GM21619 (cell line): ENCODE measurements around the gene CCNI2.
A peak's percentile ranks its signal among the peaks of the same experiment; 100 is the strongest.

Experiments
- ATAC-seq: cut with Tn5 transposase; IDR thresholded peaks from one replicate; pipeline ENCODE4 v1.9.1; 2021; ENCODE audit not compliant: unreplicated experiment

The CCNI2 gene

GRCh38 chr5:132746954-132747615 lies at the start of gene CCNI2:
CCNI2 (plus strand) TSS chr5:132747426; CDS start chr5:132747496, 70 bp downstream.
- peak; percentile 29 for ATAC-seq

DNA sequence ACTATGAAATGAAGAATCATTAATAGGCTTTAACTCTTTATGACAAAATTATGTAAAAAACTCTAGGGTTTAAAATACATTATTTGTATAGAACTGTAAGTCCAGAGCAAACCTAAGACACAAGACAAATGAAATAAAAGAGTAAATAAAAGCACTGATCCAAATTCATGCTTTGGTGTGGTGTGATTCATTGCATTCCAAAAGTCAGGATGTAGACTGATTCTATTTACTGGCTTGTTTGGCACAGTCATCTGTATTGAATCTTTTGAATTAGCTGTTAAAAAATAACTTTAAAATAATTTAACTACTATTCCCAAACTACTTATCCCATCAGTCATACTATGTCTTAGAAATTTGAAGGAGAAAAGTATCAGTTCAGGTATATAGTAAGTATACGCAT lies 42.4 kb upstream of the CCNI2 start:
- ATAC-seq: no peak

GRCh38 chr5:132708645-132709044 lies 38.6 kb upstream of the CCNI2 start:
- no peak for ATAC-seq

DNA sequence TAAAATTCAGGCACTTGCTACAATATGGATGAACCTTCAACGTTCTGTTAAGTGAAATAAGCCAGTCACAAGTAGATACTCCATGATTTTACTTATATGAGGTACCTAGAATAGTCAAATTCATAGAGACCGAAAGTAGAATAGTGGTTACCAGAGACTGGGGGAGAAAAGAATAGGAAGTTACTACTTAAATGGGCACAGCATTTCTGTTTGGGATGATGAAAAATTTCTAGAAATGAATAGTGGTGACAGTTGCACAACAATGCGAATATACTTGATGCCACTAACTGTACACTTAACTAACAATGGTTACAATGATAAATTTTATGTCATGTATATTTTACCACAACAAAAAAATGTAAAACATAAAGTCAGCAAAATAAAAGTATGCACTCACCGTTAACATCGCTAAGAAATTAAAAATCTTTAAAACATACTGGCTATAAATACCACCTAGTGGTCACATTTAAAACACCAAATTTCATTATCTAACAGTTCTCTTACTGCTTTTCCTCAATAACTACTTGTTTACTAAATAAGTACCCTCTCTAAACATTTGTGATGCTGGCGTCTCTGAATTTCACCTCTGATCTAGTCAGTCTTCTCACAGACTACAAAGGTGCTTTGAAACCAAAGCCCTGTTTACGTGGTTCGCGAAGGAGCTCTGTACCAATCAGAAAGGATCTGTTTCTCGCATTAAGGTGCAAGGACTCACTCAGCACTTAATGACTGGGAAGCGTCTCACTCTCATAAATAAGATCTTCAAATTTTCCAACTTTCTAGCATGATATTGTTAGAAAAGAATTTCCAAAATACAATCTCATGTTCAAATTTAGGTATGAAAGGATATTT lies 32.5 kb upstream of the CCNI2 start:
- ATAC-seq: no peak

DNA sequence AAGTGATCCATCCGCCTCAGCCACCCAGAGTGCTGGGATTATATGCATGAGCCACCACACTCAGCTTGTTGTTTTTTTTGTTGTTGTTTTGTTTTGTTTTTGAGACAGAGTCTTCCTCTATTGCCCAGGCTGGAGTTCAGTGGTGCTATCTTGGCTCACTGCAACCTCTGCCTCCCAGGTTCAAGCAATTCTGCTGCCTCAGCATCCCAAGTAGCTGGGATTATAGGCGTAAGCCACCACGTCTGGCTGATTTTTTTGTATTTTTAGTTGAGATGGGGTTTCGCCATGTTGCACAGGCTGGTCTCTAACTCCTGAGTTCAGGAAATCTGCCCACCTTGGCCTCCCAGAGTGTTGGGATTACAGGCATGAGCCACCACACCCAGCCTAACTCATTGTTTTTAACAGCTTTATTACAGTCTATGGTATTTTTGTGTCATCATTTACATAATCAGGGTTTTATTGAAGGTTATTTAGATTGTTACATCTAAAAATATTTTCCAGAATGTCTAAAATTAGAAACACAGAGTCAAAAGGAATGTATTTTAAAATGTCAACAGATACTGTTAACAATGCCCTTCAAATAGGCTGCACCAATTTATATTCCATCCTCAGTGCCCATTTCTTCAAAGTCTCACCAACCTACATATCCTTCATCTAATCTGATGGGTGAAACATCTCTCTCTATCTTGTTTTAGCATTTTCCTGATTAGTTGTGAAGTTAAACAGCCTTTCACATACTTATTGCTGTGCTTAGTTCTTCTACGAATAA lies 28.5 kb upstream of the CCNI2 start:
- ATAC-seq: no peak

- ATAC-seq: no peak
These were observed 21.5 kb upstream of the CCNI2 start for GRCh38 chr5:132725745-132726144.

GRCh38 chr5:132729896-132730295 lies 17.3 kb upstream of the CCNI2 start:
- ATAC-seq: no peak

DNA sequence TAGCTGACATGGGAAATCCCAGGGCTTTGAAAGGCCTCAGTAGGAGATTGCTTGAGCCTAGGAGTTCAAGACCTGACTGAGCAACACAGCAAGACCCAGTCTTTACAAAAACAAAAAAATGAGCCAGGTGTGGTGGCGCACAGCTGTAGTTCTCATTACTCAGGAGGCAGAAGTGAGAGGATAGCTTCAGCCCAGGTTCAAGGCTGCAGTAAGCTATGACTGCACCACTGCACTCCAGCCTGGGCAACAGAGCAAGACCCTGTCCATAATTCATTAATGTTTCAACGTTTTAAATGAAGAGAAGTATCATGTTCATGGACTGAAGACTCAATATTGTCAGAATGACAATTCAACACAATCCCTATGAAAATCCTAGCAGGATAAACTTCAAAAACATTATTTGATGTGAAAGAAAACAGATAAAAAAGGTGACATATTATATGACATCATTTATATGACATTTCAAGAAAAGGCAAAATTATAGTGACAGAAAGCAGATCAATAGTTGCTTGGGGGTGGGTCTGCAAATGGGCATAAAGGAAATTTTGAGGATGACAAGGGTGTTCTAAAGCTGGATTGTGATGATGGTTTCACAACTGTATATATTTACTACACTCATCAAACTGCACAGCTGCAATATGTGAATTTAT lies 13.6 kb upstream of the CCNI2 start:
- no peak for ATAC-seq

DNA sequence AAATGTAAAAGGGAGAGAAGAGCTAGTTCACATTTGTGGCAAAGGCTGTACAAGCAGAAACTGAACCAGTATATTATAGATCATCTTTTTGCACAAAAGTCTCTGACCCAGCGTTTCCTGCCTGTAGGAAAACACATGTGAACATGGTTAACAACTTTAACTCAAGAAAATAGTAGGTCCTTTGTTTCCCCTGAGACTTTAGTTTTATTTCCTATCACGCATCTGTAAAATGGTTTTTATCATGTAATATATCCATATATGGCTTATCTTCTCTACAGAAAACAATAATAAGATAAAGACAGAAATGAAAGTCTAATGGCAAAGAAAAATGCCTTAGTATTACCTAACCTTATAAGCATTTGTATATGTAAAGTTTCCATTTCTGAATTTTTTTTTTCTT lies 12.5 kb upstream of the CCNI2 start:
- ATAC-seq: no peak

DNA sequence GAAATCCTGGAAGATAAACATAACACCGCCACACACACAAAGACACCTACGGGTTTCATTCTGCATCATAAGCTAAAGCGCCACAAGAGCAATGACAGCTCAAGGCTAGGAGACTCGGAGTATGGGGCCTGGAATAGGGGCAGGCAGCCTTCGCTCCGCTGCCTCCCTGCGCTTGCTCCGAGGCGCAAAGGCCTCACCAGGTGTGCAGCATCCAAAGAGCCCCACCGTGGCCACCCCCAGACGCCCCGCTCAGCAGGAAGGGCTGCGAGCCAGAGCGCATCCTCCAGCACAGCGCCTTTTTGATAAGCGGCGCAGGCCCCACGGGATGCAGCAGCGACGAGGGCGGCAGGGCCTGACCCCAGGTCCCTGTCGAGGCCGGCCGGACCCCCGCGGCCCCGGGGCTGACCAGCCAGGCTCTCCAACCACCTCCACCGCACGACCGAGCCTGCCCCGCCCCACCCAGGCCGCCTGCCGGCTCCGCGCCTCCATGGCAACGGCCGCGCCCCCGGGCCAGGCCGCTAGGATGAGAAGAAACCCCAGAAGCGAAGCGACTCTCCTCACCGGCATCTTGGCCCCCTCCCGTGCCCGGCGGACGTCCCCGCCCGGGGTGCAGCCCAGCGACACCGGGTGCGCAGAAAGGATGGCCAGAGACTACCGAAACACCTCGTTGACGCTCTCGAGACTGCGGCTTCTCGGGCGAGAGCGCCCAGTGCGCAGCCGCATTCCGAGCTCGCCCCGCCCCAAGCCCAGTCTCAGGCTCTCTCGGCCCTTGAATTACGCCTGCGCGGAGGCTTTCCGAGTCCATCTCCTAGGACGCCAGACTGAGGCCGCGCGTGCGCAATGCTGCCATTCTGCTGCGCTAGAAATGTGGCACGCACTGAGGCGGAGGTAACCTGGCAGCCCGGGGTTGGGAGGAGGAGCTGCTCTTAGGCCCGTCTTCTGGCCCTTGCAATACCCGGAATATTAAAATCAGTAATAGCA lies 10.1 kb upstream of the CCNI2 start, which contains the start of gene KIF3A:
TSS of gene KIF3A (minus strand) at position 694 of the 981 bp plus-strand sequence. CDS start at position 567, 127 bp downstream.
- peak; percentile 87 for ATAC-seq

DNA sequence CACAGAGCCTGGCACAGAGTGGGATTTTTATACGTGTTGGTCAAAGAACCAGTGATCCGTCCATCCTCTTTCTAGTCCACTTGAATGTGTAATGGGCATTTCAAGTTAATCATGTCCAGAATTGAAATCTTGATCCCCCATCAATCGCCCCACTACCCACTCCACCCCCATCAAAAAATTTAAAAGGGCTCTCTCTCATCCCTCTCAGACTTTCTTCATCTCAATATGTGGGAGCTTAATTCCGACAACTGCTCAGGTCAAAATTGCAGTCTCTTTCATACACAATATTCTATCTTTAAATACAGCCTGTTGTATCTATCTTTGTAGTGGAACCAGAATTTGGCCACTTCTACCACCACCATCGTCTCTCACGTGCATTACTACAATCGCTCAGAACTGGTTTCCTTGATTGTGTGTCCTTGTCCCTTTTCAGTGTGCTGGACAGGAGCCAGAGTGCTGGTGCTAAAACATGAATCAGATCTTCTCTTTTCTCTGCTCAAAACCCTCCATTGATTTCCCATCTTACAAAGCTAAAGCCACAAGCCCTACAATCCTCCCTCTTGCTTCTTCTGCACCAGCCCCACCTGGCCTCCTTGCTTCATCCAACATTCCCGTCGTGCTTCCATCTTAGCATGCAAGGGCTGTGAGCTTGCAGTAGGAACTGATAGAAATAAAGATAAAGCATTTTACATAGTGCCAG lies 9.1 kb upstream of the CCNI2 start:
- no peak for ATAC-seq

DNA sequence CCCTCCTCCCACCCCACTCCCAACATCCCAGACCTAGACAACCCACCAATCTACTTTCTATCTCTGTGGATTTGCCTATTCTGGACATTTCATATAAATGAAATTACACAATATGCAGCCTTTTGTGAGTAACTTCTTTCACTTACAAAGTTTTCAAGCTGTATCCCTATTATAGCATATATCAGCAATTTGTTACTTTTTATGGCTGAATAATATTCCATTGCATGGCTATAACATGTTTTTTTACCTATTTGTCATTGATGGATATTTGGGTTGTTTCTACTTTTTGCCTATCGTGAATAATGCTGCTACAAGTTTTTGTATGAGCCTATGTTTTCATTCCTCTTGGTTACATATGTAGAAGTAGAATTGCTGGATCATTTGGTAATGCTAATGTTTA lies 8.0 kb upstream of the CCNI2 start:
- ATAC-seq: no peak

- ATAC-seq: no peak
These were observed 5.1 kb upstream of the CCNI2 start for GRCh38 chr5:132742158-132742557.

DNA sequence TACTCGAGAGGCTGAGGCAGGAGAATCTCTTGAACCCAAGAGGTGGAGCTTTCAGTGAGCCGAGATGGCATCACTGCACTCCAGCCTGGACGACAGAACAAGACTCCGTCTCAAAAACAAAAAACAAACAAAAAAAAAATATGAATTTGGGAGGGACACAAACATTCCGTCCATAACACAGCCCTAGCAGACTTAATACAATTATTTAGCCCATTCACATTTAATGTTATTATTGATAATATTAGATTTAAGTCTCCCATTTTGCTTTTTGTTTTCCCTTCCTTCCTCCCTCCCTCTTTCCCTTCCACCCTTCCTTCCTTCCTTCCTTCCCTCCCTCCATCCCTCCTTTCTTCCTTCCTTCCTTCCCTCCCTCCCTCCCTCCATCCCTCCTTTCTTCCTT lies 4.6 kb upstream of the CCNI2 start:
- no peak for ATAC-seq

GRCh38 chr5:132744659-132745058 lies 2.6 kb upstream of the CCNI2 start:
- ATAC-seq: no peak

- no peak for ATAC-seq
These were observed 653 bp upstream of the CCNI2 start for GRCh38 chr5:132746592-132746953.

DNA sequence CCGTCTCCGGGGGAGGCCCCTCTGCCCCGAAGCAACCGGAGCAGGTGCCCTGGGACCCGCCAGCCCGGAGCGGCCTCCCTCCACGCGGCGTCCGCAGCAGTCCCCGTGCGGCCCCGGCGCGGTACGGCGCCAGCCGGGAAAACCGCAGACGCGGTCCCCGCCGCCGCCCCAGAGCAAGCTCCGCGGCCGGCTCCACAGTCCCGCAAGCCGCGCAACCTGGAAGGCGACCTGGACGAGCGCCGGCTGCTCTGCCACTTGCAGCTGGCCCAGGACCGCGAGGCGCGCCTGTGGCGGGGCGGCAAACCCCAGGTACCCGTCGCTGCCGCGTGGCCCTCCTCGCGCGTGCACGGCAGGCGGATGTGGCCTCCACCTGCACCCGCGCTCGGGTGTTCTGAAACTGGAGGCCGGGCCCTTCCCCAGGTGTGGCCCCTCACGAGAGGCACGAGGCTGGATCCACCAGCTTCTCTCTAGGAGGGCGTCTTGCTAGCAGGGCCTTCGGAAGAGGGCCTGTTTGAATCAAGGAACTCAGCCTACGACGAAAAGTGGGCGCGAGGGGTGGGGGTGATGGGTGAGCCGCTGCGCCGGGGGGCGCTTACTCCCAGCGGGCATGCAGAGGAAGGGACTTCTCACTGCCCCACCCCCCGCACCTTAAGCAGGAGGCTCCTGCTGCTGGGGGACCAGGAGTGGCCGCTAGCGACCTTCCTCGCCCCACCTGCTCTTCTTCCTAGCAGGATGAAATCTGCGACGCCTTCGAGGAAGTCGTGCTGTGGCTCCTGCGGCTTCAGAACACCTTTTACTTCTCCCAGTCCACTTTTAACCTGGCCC lies 602 bp downstream of the CCNI2 start:
- peak; percentile 17 for ATAC-seq

- no peak for ATAC-seq
These were observed 1.3 kb downstream of the CCNI2 start for GRCh38 chr5:132748522-132749000.
